ENCODE data around the gene SLC16A10. TPM values are rescaled to one million over a fixed set of nuclear protein-coding genes. Genes with fewer than 3 reads are reported as not detected.

Gene SLC16A10, protein sequence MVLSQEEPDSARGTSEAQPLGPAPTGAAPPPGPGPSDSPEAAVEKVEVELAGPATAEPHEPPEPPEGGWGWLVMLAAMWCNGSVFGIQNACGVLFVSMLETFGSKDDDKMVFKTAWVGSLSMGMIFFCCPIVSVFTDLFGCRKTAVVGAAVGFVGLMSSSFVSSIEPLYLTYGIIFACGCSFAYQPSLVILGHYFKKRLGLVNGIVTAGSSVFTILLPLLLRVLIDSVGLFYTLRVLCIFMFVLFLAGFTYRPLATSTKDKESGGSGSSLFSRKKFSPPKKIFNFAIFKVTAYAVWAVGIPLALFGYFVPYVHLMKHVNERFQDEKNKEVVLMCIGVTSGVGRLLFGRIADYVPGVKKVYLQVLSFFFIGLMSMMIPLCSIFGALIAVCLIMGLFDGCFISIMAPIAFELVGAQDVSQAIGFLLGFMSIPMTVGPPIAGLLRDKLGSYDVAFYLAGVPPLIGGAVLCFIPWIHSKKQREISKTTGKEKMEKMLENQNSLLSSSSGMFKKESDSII
- 1 to 10 TPM; 1.5 to 8.9 (median 4.2) TPM for total RNA-seq

DNA sequence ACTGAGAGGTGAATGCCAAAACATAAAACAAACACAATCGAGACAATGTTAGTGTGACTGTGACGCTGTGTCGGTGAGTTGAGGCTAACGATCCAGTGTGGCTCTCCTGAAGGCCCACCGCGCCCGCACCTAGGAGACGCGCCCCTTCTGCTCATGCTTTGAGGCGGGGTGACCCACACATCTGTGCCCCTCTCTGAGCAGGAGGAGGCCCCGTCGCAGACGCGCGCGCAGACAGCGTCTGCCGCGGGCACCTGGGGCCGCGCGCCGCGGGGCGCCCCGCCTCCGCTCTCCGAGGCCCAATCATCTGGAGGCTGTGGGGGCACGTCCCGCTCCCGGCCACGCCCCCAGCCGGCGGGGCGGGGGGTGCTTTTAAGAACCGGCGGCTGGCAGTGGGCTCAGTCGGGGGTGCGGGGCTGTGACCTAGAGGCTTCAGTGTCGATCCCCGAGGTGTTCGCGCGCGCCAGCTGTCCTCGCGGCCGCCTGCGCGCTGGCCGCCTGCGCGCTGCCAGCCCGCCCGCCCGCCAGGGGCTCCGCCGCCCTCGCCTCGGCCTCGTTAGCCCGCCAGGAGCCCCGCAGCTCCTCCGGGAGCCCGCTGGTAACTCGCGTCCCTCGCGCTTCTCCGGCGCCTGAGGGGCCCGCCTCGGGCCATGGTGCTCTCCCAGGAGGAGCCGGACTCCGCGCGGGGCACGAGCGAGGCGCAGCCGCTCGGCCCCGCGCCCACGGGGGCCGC, at the start of gene SLC16A10:
Gene SLC16A10 (plus strand): TSS at position 398 of the 730 bp plus-strand sequence. CDS start 250 bp downstream, at position 648.
- no peaks in the 10 kb centered on the region for H3K9me3 ChIP-seq
- no peak for TF ChIP-seq EP300 (IDR thresholded peaks at IDR 0.05; ENCODE audit: low read depth)
- peak; percentile 11 for TF ChIP-seq POLR2A (IDR thresholded peaks at IDR 0.05)
- TF ChIP-seq POLR2AphosphoS5 (IDR thresholded peaks at IDR 0.05) = peak in 2 of 3 donors; percentile 30 to 43
- TF ChIP-seq, protein P1, sequence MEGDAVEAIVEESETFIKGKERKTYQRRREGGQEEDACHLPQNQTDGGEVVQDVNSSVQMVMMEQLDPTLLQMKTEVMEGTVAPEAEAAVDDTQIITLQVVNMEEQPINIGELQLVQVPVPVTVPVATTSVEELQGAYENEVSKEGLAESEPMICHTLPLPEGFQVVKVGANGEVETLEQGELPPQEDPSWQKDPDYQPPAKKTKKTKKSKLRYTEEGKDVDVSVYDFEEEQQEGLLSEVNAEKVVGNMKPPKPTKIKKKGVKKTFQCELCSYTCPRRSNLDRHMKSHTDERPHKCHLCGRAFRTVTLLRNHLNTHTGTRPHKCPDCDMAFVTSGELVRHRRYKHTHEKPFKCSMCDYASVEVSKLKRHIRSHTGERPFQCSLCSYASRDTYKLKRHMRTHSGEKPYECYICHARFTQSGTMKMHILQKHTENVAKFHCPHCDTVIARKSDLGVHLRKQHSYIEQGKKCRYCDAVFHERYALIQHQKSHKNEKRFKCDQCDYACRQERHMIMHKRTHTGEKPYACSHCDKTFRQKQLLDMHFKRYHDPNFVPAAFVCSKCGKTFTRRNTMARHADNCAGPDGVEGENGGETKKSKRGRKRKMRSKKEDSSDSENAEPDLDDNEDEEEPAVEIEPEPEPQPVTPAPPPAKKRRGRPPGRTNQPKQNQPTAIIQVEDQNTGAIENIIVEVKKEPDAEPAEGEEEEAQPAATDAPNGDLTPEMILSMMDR (IDR thresholded peaks at IDR 0.05) = no peak
- peaks cover 46% of the 10 kb centered on the region for H3K27me3 ChIP-seq
- peak within 1 kb of the TSS; percentile 56 to 95 (median 66) for H3K4me3 ChIP-seq
- in situ Hi-C loops (cut with MboI; ENCODE audit: low pct_ligation_motif_present in 1 of 4, low pct_unique_long_range_greater_than_20kb in 1 of 4, low sequenced_read_pairs in 3 of 4) (no loop called here), intact Hi-C loops (cut with DNase I; ENCODE audit: low total_unique reads) (no loop called here)
- WGBS, 2 donors (ENCODE audit: low coverage in 1 of 2) = 1% methylated on average over 28 of the region's 86 CpGs; no CpG with 5 or more reads in 1 of the 2 donors
- peak; percentile 71 for DNase-seq
- H3K27ac ChIP-seq = peak within 1 kb of the TSS in 3 of 4 donors; percentile 27 to 60 (median 44)
- H3K36me3 ChIP-seq = no peaks in the 10 kb centered on the region
- H3K4me1 ChIP-seq = peaks cover 0 to 16% (median 10%) of the 10 kb centered on the region in 4 donors

DNA sequence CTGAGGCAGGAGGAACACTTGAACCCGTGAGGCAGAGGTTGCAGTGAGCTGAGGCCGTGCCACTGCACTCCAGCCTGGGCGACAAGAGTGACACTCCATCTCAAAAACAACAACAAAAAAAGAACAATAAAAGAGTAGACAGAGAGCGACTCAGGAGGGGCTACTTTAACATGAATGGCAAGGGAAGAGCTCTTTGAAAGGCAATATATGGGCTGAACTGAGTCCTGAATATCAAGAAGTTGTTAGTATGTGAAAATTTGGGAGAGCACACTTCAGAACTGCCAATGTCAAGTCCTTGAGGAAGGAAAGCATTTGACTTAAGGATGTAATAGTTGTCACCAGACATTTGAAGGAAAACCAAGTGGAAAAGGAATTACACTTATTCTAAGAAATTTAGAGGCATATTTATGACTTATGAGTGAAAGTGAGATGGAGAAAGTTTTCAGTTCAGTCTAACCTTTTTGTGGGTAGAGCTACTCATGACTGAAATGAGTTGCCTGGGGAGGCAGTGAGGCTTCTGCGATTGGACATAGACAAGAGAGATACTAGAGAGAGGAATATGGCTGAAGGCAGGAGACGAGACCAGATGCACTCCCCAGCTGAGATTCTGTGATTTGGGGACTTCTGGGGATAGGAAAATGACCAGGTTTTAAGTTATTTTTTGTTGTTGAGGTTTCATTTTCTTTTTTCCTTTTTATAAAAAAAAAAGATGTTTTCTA, 48.6 kb upstream of the SLC16A10 start:
- H3K27me3 ChIP-seq = no peaks in the 10 kb centered on the region
- no peaks in the 10 kb centered on the region for H3K36me3 ChIP-seq
- no peak overlapping the region for H3K4me3 ChIP-seq
- no peak for TF ChIP-seq POLR2A (IDR thresholded peaks at IDR 0.05)
- no peak for TF ChIP-seq EP300 (IDR thresholded peaks at IDR 0.05; ENCODE audit: low read depth)
- no peak for TF ChIP-seq POLR2AphosphoS5 (IDR thresholded peaks at IDR 0.05)
- TF ChIP-seq, protein P1 (IDR thresholded peaks at IDR 0.05) = no peak
- no peak for DNase-seq
- 91 to 92% methylated on average over 6 of the region's 6 CpGs for WGBS, 2 donors (ENCODE audit: low coverage in 1 of 2)
- in situ Hi-C loops (cut with MboI; ENCODE audit: low pct_ligation_motif_present in 1 of 4, low pct_unique_long_range_greater_than_20kb in 1 of 4, low sequenced_read_pairs in 3 of 4) = no loop called here
- no peak overlapping the region for H3K27ac ChIP-seq
- no peaks in the 10 kb centered on the region for H3K9me3 ChIP-seq
- no peaks in the 10 kb centered on the region for H3K4me1 ChIP-seq
- intact Hi-C loops (cut with DNase I; ENCODE audit: low total_unique reads) = no loop called here

DNA sequence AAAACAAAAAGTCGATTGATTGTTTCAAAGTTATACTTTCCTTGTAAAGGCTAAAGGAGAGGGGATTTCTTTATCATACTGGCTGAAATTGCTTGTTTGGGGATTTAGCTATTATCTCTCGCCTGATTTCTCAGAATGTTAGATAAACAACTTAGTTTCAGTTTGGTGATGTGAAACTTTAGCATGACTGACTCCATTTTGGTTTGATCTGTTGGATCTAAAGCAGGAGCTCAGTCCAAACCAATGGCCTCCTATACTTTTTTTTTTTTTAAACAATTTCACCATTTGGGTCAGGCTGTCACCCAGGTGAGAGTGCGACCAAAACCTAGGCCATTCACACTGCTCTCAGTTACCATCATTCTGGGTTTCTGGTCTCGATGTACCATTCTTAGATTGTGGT, 45.4 kb upstream of the SLC16A10 start:
- Histone ChIP-seq H3K27me3 (no peaks in the 10 kb centered on the region), H3K9me3 (no peaks in the 10 kb centered on the region), H3K36me3 (no peaks in the 10 kb centered on the region), H3K4me1 (no peaks in the 10 kb centered on the region), H3K4me3 (no peak overlapping the region), H3K27ac (no peak overlapping the region)
- DNase-seq = no peak
- no peak for TF ChIP-seq POLR2AphosphoS5 (IDR thresholded peaks at IDR 0.05)
- no peak for TF ChIP-seq POLR2A (IDR thresholded peaks at IDR 0.05)
- TF ChIP-seq EP300 (IDR thresholded peaks at IDR 0.05; ENCODE audit: low read depth) = no peak
- TF ChIP-seq, protein P1 (IDR thresholded peaks at IDR 0.05) = no peak
- in situ Hi-C loops (cut with MboI; ENCODE audit: low pct_ligation_motif_present in 1 of 4, low pct_unique_long_range_greater_than_20kb in 1 of 4, low sequenced_read_pairs in 3 of 4) = no loop called here
- 85 to 89% methylated on average over 4 of the region's 4 CpGs for WGBS, 2 donors (ENCODE audit: low coverage in 1 of 2)
- intact Hi-C loops (cut with DNase I; ENCODE audit: low total_unique reads) = no loop called here
